NOMO-1 treated with dmso at 0.1 percent for 144 hours (cell line): ENCODE data around the gene PIGL.
A peak's percentile ranks its signal among the peaks of the same experiment; 100 is the strongest.
"Not testable (repeated sequence)": the region's sequence is repeated elsewhere in the genome, so short reads cannot be mapped to it uniquely, and the experiment has no call there.

Experiments
- DNase-seq: peaks from one replicate; lab custom pipeline; 2025; ENCODE audit not compliant: unreplicated experiment; lab: John Stamatoyannopoulos, UW

PIGL gene

GRCh38 chr17:16217002-16217635 lies at the start of gene PIGL:
Gene PIGL, plus strand, starts transcription at chr17:16217210. Its CDS starts 17 bp downstream, at chr17:16217227.
- DNase-seq = peak; percentile 73

- DNase-seq = no peak
These were observed 45.4 kb upstream of the PIGL start for GRCh38 chr17:16171613-16172012.

DNA sequence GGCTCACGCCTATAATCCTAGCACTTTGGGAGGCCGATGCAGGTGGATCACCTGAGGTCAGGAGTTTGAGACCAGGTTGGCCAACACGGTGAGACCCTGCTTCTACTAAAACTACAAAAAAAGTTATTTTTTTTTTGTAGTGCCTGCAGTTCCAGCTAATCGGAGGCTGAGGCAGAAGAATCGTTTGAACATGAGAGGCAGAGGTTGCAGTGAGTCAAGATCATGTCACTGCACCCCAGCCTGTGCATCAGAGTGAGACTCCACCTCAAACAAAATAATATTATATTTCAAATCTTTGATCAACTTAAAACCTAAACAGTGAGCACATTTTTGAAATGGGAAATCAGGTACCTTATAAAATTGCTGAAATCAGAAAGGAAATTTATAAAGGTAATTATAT lies 38.2 kb upstream of the PIGL start:
- no peak for DNase-seq

DNA sequence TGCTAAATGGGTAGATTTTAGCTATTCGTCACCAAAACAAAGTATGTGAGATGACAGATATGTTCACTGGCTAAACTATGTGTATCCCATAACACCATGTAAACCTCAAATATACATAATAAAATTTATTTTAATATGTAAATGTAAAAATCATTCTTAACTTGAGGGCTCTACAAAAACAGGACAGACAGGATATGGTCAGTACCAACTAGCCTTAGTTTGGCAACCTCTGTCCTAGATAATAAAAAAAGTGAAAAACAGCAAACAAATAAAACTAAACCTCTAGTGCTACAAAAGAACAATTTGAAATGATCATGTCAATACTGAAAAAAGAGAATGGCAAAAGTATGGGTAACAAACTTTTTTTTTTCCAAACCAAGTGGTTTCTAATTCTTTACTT lies 35.4 kb upstream of the PIGL start:
- no peak for DNase-seq

GRCh38 chr17:16187642-16188041 lies 29.4 kb upstream of the PIGL start:
- DNase-seq = no peak

DNA sequence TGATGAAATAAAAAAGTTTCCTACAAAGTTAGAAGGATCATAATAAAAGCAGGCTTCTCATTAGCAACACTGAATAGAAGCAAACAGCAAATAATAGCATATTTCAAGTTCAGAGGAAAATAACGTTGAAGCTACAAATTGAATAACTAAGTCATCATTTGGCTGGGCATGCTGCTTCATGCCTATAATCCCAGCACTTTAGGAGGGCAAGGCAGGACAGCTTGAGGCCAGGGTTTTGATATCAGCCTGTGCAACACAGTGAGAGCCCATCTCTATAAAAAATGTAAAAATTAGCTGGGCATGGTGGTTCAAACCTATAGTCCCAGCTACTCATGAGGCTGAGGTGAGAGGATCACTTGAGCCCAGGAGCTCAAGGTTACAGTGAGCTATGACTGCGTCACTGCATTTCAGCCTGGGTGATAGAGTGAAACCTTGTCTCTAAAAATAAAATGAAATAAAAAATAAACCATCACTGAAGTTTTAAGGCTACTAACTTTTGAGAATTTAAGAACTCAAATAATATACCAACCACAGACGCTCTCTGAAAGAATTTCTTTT lies 27.1 kb upstream of the PIGL start:
- no peak for DNase-seq

- DNase-seq = no peak
These were observed 26.2 kb upstream of the PIGL start for GRCh38 chr17:16190703-16191360.

DNA sequence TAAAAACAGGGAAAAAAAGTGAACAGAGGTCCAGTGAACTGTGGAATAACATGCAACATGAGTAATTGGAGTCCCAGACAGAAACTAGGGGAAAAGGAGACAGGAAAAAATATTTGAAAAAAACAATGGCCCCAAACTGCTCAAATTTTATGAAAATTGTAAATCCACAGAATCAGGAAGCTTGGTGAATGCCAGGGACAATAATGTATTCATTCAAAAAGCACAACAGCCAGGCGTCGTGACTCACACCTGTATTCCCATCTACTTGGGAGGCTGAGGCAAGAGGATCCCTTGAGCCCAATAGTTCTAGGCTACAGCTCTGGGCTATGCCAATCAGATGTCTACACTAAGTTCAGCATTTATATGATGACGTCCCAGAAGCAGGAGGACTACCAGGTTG lies 25.4 kb upstream of the PIGL start:
- DNase-seq = no peak

DNA sequence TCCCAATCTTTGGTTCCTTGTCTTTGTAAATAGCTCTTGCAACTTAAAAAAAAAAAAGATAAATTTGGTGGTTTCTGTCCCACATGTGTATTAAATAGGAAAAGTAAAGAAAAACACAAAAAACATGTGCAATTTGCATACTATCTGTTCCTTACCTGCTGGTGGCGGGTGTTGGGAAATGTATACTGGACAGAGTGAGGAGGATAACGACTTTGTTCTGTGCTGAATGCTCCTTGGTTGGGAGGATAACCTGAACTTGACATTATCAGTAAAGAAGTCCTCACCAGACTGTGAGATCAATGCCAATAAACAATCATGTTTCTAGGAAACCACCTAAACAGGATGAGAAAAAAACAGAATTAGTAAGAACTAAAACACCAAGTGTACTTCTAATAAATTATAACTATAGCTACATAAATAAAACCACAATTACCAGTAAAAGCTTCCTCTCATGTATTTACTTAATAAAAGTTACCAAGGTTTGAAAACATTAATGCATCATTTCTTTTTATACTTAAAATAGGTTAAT lies 22.6 kb upstream of the PIGL start:
- not testable (repeated sequence) for DNase-seq

DNA sequence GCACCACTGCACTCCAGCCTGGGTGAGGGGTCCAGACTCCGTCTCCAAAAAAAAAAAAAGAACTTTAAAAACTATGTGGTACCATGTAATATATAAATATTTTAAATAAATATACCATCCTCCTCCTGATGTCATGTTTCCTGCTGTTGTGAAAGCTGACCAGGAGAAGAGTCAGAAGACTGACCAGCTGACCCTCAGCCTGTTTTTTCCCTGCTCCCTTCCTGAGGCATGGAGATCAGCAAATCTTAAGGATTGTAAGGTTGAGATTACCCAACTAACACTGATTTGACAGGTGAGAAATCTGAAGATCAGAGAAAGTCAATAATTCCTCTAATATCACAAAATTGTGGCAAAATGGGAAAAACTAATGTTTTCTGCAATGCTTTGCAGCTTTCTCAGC lies 19.7 kb upstream of the PIGL start:
- DNase-seq = no peak

- peak; percentile 2 for DNase-seq
These were observed 17.9 kb upstream of the PIGL start for GRCh38 chr17:16199093-16199492.

DNA sequence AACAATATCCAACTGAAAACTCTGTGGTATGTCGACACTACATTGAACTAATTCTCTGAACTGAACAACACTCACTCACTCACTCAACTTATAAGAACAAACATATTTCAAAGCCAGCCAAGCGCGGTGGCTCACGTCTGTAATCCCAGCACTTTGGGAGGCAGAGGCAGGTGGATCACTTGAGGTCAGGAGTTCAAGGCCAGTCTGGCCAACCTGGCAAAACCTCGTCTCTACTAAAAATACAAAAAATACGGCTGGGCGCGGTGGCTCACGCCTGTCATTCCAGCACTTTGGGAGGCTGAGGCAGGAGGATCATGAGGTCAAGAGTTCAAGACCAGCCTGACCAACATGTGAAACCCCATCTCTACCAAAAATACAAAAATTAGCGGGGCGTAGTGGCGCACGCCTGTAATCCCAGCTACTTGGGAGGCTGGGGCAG lies 15.3 kb upstream of the PIGL start:
- not testable (repeated sequence) for DNase-seq

- DNase-seq = not testable (repeated sequence)
These were observed 14.2 kb upstream of the PIGL start for GRCh38 chr17:16202554-16203500.

GRCh38 chr17:16204763-16205162 lies 12.2 kb upstream of the PIGL start:
- DNase-seq = not testable (repeated sequence)

DNA sequence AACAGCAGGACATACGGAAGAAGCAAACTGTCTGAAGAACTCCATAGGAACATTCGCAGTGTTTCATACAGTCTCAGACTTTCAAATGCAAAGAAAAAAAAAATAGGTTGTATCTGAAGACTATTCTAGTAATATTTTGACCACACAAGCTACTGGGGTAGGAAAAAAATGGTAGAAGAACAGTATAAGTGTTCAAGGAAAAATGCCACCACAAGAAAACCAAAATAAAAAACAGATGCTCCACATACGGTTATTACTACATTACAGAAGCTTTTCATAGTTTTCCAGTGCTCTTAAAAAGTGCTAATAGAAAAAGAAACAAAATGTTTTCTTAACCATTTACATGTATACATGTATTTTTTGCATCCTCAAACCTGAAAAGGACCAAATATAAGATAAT lies 5.4 kb upstream of the PIGL start:
- no peak for DNase-seq

DNA sequence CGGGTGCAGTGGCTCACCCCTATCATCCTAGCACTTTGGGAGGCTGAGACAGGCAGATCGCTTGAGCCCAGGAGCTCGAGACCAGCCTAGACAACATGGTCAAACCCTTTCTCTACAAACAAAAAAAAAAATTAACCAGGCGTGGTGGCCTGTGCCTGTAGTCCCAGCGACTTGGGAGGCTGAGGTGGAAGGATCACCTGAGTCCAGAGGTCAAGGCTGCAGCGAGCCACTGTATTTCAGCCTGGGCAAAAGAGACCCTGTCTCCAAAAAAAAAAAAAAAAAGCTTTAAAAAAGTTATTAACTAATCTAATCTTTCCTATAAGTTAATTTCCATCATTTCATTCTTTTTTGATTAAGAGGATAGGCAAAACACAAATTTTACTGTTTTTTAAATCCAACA lies 4.2 kb upstream of the PIGL start:
- no peak for DNase-seq

GRCh38 chr17:16214190-16215001 lies 2.6 kb upstream of the PIGL start:
- DNase-seq = peak; percentile 5

DNA sequence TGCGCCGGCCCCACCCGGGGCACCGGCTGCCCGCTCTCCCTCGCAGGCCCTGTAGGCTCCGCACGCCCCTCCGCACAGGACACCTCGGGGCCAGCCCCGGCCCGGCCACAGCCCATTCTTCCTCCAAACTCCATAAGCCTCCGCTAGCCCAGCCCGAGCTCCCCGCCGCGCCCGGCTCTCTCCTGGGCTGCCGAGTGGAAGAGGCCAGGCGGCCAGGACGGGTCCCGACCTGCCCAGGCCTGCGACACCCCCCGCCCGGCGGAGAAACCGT lies 2.1 kb upstream of the PIGL start:
- no peak for DNase-seq

DNA sequence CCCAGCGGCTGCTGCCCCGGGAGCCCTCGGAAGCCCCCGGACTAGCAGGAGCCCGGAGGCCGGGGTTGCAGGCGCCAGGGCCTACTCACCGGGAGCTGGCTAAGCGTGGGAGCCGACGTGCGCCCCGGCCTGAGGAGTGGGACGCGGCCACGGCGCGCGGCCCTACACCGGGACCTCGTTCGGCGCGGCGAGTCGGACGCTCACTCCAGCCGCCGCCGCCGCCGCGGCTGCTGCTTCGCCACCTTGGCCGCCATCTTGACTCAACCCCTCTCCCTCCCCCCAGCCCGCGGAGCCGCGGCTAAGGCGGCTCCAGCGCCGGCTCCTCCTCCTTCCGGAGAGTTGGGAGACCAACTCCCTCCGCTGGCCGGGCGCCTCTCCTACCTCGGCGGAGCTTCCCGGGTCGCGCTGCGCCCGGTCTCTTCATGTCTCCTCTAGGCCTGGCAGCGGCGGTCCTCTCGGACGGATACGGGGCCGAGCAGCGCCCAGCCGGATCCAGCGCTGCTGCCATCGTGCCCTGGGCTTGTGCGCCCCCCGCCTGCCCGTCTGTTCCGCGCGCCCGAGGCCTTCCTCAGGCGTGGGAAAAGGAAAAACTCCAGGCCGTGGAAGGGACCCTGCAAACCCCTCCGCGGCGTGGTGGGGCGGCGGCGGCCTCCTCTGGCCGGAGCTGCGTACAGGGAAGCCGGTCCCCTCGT lies 1.6 kb upstream of the PIGL start, which contains the start of gene NCOR1:
Gene NCOR1, minus strand, starts transcription at position 262 of the 692 bp plus-strand sequence. CDS start 20,965 bp downstream, outside the sequence.
- DNase-seq = peak; percentile 84

- DNase-seq = peak; percentile 44
These were observed 1.1 kb upstream of the PIGL start for GRCh38 chr17:16215965-16216316.
